ENCODE results near the gene RBM25.

DNA sequence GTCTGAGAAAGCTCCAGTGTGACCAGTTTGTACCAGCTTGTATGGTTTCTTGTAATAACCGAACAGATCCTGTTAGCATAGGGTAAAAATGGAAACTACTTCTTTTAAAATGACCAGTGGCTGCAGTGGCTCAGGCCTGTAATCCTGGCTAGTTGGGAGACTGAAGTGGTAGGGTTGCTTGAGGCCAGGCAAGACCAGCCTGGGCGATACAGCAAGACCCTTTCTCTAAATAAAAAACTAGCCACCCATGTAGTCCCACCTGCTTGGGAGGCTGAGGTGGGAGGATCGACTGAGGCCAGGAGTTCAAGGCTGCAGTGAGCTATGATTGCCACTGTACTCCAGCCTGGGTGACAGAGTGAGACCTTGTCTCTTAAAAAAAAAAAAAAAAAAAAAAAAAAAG is 85.3 kb downstream of the RBM25 start:
- TF ChIP-seq, protein P1, sequence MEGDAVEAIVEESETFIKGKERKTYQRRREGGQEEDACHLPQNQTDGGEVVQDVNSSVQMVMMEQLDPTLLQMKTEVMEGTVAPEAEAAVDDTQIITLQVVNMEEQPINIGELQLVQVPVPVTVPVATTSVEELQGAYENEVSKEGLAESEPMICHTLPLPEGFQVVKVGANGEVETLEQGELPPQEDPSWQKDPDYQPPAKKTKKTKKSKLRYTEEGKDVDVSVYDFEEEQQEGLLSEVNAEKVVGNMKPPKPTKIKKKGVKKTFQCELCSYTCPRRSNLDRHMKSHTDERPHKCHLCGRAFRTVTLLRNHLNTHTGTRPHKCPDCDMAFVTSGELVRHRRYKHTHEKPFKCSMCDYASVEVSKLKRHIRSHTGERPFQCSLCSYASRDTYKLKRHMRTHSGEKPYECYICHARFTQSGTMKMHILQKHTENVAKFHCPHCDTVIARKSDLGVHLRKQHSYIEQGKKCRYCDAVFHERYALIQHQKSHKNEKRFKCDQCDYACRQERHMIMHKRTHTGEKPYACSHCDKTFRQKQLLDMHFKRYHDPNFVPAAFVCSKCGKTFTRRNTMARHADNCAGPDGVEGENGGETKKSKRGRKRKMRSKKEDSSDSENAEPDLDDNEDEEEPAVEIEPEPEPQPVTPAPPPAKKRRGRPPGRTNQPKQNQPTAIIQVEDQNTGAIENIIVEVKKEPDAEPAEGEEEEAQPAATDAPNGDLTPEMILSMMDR (IDR thresholded peaks at IDR 0.05; ENCODE audit: low read depth, low read length, missing input control) = no peak
- TF ChIP-seq RAD21 (IDR thresholded peaks at IDR 0.05) (no peak), FOXA1 (IDR thresholded peaks at IDR 0.05) (no peak), TAF1 (conservative IDR thresholded peaks at IDR 0.05) (no peak), JUND (IDR thresholded peaks at IDR 0.05) (no peak), GABPA (IDR thresholded peaks at IDR 0.05 in 1 of 2, conservative IDR thresholded peaks at IDR 0.05 in 1 of 2) (no peak), NR2F2 (IDR thresholded peaks at IDR 0.05) (no peak)
- TF ChIP-seq, protein P2, sequence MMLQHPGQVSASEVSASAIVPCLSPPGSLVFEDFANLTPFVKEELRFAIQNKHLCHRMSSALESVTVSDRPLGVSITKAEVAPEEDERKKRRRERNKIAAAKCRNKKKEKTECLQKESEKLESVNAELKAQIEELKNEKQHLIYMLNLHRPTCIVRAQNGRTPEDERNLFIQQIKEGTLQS (IDR thresholded peaks at IDR 0.05) = no peak
- TF ChIP-seq, protein P3, sequence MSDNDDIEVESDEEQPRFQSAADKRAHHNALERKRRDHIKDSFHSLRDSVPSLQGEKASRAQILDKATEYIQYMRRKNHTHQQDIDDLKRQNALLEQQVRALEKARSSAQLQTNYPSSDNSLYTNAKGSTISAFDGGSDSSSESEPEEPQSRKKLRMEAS (IDR thresholded peaks at IDR 0.05) = no peak
